ENCODE data around the gene MAPK8.
A peak's percentile ranks its signal among the peaks of the same experiment; 100 is the strongest.
"Not testable (repeated sequence)": the region's sequence is repeated elsewhere in the genome, so short reads cannot be mapped to it uniquely, and the experiment has no call there.

MAPK8 gene

DNA sequence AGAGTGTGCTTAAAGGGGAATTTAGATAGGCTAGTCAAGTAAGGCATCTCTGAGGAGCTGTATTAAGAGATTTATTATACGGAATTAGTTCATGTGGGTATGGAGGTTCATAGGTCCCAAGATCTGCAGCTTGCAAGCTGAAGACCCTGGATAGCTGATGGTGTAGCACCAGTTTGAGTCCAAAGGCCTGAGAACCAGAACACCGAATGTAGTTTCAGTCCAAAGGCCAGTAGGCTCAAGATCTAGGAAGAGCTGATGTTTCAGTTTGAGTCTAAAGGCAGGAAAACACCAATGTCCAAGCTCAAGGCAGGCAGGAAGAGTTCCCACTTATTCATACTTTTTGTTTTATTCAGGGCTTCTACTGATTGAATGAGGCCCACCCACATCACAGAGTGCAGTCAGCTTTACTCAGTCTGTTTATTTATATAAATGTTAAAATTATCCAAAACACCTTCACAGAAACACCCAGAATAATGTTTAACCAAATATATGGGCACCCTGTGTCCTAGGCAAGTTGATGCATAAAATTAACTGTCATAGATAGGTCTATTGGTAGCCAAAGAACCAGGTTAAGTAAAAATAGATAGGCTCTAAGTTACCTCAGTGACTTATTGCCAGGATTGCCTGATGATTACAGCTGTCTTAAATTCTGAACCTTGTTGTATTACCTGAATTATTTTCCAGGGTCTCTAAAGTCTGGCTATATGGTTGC lies 83.5 kb downstream of the MAPK8 start:
- no peak for DNase-seq

DNA sequence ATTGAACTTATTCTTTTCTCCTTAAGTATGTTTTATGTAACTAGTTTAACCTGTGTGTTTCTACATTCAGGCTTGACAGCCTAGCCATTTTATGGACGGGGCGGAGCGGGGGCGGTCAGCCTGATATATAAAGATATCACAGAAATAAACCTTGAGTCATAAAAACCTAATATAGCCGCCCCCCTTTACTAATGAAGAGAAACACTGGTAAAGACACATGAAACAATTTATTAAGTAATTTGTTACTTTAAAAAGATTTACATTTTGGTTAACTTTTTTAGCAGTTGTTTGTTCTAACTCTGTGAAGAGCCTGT lies 84.0 kb downstream of the MAPK8 start:
- no peak for DNase-seq

- DNase-seq = no peak
Measured at GRCh38 chr10:48390933-48391845, 84.7 kb downstream of the MAPK8 start.

DNA sequence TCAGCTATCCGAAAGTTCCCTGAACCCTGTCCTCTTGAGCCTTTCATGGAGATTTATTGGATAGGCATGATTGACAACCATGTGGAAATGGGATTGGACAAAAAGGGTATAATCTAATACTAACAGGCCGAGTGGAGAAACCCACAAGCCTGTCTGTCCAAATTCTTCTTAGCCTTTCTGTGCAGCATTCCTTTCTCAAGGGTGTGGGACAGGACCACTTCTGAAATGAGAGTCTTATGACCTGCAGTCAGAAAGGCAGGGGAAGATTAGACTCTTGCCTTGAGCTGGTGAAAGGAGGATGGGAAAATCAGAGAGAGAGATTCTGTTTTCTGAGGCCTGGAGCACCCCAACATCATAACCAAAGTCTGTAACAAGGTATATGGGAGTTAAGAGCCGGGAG lies 85.5 kb downstream of the MAPK8 start:
- DNase-seq = no peak

GRCh38 chr10:48398261-48398660 lies 91.8 kb downstream of the MAPK8 start:
- DNase-seq = no peak

- no peak for DNase-seq
Measured at GRCh38 chr10:48399056-48399541, 92.6 kb downstream of the MAPK8 start.

- no peak for DNase-seq
Measured at GRCh38 chr10:48399551-48399950, 93.1 kb downstream of the MAPK8 start.

DNA sequence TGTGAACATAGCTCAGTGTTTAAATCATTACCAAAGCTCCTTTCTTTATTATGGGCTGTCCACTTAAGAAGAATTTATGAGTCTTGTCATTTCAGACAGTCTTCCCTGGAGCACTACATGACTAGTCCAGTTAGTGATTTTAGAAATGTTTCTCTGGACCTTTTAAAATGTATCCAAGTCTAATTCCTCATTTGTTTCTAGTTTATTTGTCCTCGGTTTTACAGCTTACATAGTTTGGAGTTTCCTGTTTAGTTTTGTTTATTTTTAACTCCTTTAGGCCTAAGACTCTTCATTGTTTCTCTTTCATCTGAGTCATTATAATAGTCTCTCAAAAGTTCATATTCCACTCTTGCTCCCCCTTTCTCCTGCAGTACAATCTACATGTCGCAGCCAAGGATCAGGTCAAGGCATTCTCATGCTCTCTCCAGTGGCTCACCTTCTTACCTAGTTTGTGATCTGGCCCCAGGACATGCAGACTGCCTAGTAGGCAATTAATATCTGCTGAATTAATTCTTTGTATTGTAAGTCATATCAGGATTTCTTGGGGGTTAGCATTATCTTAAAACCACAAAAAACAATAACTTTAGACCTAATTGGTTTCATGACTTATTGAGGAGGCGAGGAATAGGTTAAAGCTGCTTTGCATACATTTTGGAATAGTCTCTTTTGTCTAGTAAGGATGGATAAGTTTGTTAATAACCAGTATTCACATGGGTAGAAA lies 93.8 kb downstream of the MAPK8 start:
- DNase-seq = no peak

- no peak for DNase-seq
Measured at GRCh38 chr10:48400850-48401220, 94.4 kb downstream of the MAPK8 start.

DNA sequence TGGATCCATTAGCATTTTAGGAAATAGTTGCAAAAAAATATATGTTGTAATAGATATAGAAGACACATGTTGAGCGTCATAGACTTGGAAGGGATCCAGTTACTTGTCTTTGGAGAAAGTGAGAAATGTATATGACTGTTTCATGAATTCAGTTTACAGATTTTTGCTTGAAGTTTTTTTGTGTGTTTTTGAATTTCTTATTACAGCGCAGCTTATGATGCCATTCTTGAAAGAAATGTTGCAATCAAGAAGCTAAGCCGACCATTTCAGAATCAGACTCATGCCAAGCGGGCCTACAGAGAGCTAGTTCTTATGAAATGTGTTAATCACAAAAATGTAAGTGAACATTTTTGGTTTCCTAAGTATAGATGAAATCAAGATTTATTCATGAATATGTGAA lies 98.2 kb downstream of the MAPK8 start:
- DNase-seq = peak; percentile 85

- peak; percentile 24 for DNase-seq
Measured at GRCh38 chr10:48406204-48406603, 99.7 kb downstream of the MAPK8 start.

GRCh38 chr10:48406658-48407057 lies 100.2 kb downstream of the MAPK8 start:
- no peak for DNase-seq

DNA sequence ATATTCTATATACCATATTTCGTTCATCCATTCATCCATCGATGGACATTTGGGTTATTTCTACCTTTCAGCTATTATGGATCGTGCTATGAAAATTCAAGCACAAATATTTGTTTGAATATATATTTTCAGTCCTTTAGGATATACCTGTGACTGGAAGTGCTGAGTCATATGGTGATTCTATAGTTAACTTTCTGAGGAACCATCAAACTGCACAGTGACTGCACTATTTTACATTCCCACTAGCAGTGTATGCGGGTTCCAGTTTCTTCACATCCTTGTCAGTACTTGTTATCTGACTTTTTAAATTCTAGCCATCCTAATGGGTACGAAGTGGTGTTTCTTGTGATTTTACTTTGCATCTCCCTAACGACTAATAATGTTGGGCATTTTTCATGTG lies 104.0 kb downstream of the MAPK8 start:
- no peak for DNase-seq

- DNase-seq = no peak
Measured at GRCh38 chr10:48411510-48411909, 105.0 kb downstream of the MAPK8 start.

DNA sequence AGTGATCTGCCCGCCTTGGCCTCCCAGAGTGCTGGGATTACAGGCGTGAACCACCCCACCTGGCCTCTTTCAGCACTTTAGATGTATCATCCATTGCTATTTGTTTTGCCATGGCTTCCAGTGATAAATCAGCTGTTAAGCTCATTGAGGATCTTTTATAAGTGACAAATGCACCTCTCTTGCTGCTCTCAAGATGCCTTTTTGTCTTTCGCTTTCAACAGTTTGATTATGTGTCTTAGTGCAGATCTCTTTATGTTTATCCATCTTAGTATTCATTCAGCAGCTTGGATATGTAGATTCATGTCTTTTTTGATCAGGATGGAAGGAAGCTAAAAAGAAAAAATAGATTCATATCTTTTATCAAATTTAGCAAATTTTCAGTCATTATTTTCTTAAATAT lies 105.6 kb downstream of the MAPK8 start:
- no peak for DNase-seq

DNA sequence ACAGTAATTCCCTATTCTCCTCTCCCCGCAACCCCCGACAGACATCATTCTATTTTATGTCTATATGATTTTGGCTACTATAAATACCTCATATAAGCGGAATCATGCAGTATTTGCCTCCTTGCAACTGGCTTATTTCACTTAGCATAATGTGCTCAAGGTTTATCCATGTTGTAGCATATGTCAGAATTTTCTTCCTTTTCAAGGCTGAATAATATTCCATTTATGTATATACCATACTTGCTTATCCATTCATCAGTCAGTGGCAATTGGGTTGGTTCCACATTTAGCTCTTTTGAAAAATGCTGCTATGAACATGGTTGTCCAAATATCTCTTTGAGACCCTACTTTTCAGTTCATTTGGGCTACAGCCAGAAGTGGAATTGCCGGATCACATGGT lies 106.5 kb downstream of the MAPK8 start:
- DNase-seq = no peak

DNA sequence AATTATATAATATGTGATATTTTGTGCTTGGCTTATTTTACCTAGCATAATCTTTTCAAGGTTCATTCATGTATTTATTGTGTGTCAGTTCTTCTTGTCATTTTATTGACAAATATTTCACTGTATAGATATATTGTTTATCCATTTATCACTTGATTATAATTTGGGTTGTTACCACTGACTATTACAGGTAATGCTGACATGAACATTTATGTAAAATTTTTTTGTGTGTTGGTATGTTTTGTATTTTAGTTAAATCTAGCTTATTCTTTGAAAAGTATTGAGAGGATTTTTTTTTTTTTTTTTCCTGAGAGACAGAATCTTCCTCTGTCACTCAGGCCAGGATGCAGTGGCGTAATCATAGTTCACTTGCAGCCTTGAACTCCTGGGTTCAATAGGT lies 107.7 kb downstream of the MAPK8 start:
- DNase-seq = no peak

DNA sequence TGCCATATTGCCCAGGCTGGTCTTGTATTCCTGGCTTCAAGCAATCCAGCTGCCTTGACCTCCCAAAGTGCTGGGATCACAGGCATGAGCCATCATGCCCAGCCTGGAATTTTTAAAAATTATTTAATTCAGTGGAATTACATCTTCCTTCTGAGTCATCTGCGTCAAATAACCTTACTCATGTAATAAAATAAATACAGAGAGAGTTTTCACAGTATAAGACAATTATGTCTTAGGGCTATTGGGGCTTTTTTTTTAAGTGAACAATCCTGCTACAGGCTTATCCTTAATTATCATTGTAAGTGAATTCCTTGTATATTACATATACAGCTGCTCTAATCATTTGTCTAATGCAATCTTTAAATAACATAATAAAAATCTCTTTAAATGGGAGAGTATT lies 108.3 kb downstream of the MAPK8 start:
- no peak for DNase-seq

DNA sequence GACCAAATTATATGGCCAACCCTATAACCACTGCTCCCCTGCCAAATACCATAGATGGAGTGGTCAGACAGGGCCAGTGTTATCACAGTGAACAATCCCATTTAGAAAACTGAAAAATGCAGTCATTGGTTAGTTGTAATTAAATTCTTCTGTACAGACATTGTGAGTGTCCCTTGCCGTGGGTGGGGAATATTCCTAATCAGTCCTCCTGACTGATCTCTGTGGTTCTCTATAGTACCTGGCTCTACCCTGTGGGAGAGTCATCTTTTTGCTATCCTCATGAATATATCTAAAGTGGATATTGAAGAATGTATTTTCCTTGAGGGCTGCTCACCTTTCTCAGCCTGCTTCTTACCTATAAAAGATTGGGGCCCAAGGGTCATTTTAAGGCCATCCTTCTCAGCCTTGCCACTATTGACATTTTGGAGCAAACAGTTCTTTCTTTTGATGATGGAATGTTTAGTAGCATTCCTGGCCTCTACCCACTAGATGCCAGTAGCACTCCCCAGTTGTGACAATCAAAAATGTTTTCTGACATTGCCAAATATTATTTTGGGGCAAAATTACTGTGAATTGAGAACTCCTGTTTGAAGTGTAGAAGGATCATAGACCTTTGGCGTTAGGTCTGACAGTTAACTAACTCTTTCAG lies 110.2 kb downstream of the MAPK8 start:
- no peak for DNase-seq

- DNase-seq = no peak
Measured at GRCh38 chr10:48417374-48417773, 110.9 kb downstream of the MAPK8 start.

DNA sequence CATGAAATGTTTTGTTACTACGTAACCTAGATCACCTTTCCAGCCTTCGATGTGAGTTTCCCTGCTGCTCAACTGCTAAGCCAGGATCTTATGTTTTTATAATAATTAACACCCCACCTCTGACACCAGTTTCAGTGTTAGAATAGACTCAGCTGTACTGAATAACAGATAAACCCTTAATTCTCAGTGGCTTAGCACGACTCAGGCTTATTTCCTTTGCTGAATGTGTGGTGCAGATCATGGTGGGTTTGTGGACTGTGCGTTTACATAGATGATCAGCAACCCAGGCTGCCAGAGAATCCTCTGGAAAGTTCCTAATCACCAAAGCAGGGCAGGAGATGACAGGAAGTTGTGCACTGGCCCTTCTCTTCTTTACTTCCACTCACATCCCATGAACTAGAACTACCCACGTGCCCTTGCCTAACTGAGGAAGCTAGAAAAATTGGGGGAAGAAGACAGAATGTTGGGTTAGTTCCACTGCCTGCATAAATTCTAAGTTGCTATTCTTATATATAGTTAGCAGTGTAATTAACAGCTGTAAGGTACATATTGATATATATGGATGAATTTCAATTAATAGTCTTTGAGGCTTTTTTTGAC lies 111.8 kb downstream of the MAPK8 start:
- DNase-seq = peak; percentile 49

GRCh38 chr10:48419714-48420113 lies 113.2 kb downstream of the MAPK8 start:
- DNase-seq = no peak

GRCh38 chr10:48421862-48422261 lies 115.4 kb downstream of the MAPK8 start:
- not testable (repeated sequence) for DNase-seq
